HepG2 (cell line): ENCODE measurements around the gene CPA5.

Source experiments
- CHD4 ChIP-seq: fragments of 200-600 bp; sonication (generic); IDR thresholded peaks from 2 replicates; pipeline ENCODE4 v1.7.0; 2017; ENCODE audit warnings: mild to moderate bottlenecking, low read length, borderline replicate concordance
- POLR2A ChIP-seq, 2 experiments: IDR thresholded peaks; 2 replicates each; pipeline ENCODE4 v1.6.1; 2011; ENCODE audit warnings: low read depth in 2 of 2, low read length in 2 of 2, mild to moderate bottlenecking in 1 of 2, moderate library complexity in 1 of 2; ENCODE audit not compliant: insufficient read depth in 1 of 2
- RBM22 ChIP-seq: fragments of 200-400 bp; formaldehyde crosslinking; optimal IDR thresholded peaks from 2 replicates; pipeline ENCODE3; 2017; ENCODE audit warnings: mild to moderate bottlenecking, low read length, moderate library complexity
- ZNF3 ChIP-seq: IDR thresholded peaks from 2 replicates; pipeline ENCODE4 v1.7.0; 2017; ENCODE audit warnings: inconsistent platforms
- TF ChIP-seq, protein P1 (sequence below): sonication (generic); formaldehyde crosslinking; IDR thresholded peaks from 2 replicates; pipeline ENCODE4 v1.4.0; 2020; ENCODE audit warnings: missing genetic modification reagents

DNA sequence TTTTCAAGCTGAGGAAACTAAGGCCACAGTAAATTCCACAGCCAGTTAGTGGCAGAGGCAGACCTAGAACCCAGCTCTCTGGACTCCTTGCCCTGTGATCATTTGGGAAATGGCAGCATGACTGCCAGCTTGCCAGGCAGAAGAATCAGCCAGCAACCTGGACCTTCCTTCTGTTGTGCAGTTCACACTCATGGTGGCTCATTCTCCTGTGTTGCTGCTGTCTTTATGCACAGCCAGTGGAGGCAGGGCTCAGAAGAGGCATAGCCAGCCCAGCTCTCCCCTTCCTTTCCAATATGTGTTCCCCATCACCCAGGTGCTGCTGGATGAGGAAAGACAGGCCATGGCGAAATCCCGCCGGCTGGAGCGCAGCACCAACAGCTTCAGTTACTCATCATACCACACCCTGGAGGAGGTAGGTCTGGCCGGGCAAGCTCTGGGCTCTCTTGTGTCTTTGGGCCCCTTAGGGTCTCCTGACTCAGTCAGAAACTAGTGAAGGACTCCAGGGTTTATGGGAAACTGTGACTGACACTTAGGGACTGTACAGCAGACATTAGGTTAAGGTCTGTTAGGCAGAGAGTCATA, 14.8 kb downstream of the CPA5 start:
- TF ChIP-seq ZNF3: no peak
- TF ChIP-seq CHD4: no peak
- TF ChIP-seq RBM22: no peak
- TF ChIP-seq, protein P1, sequence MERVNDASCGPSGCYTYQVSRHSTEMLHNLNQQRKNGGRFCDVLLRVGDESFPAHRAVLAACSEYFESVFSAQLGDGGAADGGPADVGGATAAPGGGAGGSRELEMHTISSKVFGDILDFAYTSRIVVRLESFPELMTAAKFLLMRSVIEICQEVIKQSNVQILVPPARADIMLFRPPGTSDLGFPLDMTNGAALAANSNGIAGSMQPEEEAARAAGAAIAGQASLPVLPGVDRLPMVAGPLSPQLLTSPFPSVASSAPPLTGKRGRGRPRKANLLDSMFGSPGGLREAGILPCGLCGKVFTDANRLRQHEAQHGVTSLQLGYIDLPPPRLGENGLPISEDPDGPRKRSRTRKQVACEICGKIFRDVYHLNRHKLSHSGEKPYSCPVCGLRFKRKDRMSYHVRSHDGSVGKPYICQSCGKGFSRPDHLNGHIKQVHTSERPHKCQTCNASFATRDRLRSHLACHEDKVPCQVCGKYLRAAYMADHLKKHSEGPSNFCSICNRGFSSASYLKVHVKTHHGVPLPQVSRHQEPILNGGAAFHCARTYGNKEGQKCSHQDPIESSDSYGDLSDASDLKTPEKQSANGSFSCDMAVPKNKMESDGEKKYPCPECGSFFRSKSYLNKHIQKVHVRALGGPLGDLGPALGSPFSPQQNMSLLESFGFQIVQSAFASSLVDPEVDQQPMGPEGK (CRISPR knock-in tag): no peak
- TF ChIP-seq POLR2A (IDR thresholded peaks at IDR 0.05; ENCODE audit: insufficient read depth in 1 of 2, low read depth in 2 of 2, low read length in 2 of 2): no peak
